RWPE2 (cell line): ENCODE data around the gene MYOG.
A peak's percentile ranks its signal among the peaks of the same experiment; 100 is the strongest.

Source experiments
- ATAC-seq: fragments of 200-7000 bp; cut with Tn5 transposase; 3 replicates; pipeline ENCODE4 v1.9.1; 2021; ENCODE audit warnings: low read depth
- DNase-seq: peaks from one replicate; pipeline ENCODE4 v3.0.0-alpha.2; 2020; ENCODE audit warnings: low spot score
- H3K27ac ChIP-seq: fragments of 450-650 bp; 2 replicates; pipeline ENCODE4 v1.5.1; 2017; ENCODE audit warnings: mild to moderate bottlenecking; ENCODE audit not compliant: poor library complexity, severe bottlenecking
- H3K27me3 ChIP-seq: fragments of 250-450 bp; sonication (Bioruptor Pico); 2 replicates; pipeline ENCODE4 v1.5.1; 2021; ENCODE audit warnings: mild to moderate bottlenecking, moderate library complexity; ENCODE audit not compliant: insufficient read depth, poor library complexity, severe bottlenecking
- H3K36me3 ChIP-seq: fragments of 250-450 bp; sonication (Bioruptor Pico); 2 replicates; pipeline ENCODE4 v1.5.1; 2020; ENCODE audit warnings: low read depth, mild to moderate bottlenecking, moderate library complexity
- H3K4me1 ChIP-seq: fragments of 250-450 bp; sonication (Bioruptor Pico); 2 replicates; pipeline ENCODE4 v1.5.1; 2021; ENCODE audit warnings: mild to moderate bottlenecking, moderate library complexity; ENCODE audit not compliant: insufficient read depth, poor library complexity, severe bottlenecking
- H3K4me3 ChIP-seq: fragments of 250-450 bp; sonication (Bioruptor Pico); 2 replicates; pipeline ENCODE4 v1.5.1; 2021; ENCODE audit warnings: mild to moderate bottlenecking, moderate library complexity; ENCODE audit not compliant: severe bottlenecking
- H3K9me3 ChIP-seq: fragments of 250-450 bp; sonication (Bioruptor Pico); 2 replicates; pipeline ENCODE4 v1.5.1; 2021; ENCODE audit warnings: mild to moderate bottlenecking, moderate library complexity; ENCODE audit not compliant: severe bottlenecking
- TF ChIP-seq, protein P1 (sequence below): fragments of 450-650 bp; IDR thresholded peaks from one replicate; pipeline ENCODE4 v1.5.1; 2017; ENCODE audit warnings: mild to moderate bottlenecking, moderate library complexity; ENCODE audit not compliant: poor library complexity, severe bottlenecking

MYOG gene

GRCh38 chr1:203103829-203104495 is 18.1 kb upstream of the MYOG start:
- Histone ChIP-seq H3K27ac (no peak overlapping the region), H3K4me1 (no peaks in the 10 kb centered on the region), H3K27me3 (peaks cover 23% of the 10 kb centered on the region), H3K4me3 (no peak overlapping the region), H3K9me3 (no peaks in the 10 kb centered on the region), H3K36me3 (no peaks in the 10 kb centered on the region)
- no peak for DNase-seq
- TF ChIP-seq, protein P1, sequence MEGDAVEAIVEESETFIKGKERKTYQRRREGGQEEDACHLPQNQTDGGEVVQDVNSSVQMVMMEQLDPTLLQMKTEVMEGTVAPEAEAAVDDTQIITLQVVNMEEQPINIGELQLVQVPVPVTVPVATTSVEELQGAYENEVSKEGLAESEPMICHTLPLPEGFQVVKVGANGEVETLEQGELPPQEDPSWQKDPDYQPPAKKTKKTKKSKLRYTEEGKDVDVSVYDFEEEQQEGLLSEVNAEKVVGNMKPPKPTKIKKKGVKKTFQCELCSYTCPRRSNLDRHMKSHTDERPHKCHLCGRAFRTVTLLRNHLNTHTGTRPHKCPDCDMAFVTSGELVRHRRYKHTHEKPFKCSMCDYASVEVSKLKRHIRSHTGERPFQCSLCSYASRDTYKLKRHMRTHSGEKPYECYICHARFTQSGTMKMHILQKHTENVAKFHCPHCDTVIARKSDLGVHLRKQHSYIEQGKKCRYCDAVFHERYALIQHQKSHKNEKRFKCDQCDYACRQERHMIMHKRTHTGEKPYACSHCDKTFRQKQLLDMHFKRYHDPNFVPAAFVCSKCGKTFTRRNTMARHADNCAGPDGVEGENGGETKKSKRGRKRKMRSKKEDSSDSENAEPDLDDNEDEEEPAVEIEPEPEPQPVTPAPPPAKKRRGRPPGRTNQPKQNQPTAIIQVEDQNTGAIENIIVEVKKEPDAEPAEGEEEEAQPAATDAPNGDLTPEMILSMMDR, result no peak
- ATAC-seq, result no peak

DNA sequence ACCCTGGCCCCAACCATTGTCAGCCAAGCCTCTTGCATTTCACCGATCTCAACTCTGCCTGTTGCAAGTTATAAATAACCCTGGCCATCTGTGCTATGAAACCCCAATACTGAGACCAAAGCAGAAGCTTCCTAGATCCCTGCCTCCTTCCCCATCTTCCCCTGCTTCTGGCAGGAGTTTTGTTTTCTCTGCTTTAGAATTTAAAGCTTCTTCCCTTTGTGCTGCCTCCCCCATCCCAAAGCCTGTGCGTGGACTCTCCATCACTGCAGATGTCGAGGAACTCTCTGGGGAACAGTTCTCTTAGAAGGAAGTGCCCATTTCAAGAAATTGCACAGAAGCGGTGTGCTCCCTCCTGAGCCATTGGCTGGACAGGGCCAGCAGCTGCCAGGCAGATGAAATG is 17.4 kb upstream of the MYOG start:
- H3K27me3 ChIP-seq, result peaks cover 16% of the 10 kb centered on the region

DNA sequence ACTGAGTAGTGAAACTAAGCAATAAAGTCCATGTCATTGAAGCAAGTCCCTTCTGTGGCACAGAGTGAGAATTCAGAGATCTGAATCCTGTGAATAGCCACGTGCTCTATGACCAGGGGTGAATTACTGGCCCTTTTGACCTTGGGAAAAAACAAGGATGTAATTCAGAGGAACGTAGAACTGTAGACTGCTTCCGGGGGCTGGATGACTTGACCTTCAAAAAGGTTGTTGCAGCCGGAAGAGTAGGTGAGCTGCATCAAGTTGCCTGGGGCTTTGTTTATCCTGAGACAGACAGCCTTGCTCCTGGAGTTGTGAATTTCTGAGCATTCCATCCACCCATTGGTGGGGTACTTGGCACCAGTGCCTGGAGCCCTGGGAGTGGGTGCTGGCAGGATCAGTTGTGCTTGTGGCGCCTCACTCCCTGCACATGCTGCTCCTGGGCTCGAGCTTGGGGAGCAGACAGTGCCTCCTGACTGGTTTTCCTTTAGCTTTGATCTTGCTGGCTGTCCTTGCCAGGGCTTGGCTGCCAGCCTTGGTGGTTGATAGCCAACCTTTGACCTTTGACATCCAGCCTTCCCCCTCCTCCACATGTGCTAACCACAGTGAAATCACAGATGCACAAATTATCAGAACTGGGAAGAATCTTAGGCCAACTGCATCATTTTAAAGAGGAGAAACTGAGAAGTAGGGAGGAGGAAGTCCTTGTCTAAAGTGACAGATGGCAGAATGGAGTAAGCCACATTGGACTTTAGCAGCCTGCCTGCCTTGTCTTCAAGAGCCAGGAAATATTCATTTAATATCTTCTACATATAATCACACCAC is 16.2 kb upstream of the MYOG start:
- DNase-seq (peak; percentile 30), ATAC-seq (no peak)
- TF ChIP-seq, protein P1, result no peak
- no peak overlapping the region for H3K4me3 ChIP-seq
- peaks cover 4% of the 10 kb centered on the region for H3K27me3 ChIP-seq
- H3K9me3 ChIP-seq, result no peaks in the 10 kb centered on the region
- no peak overlapping the region for H3K27ac ChIP-seq
- no peaks in the 10 kb centered on the region for H3K36me3 ChIP-seq
- no peaks in the 10 kb centered on the region for H3K4me1 ChIP-seq

More for the DNA sequence above, 17.4 kb upstream of the MYOG start:
- Histone ChIP-seq H3K36me3 (no peaks in the 10 kb centered on the region), H3K9me3 (no peaks in the 10 kb centered on the region), H3K4me3 (no peak overlapping the region), H3K4me1 (no peaks in the 10 kb centered on the region), H3K27ac (no peak overlapping the region)
- TF ChIP-seq, protein P1, result no peak
- no peak for DNase-seq
- ATAC-seq, result no peak

- no peak for ATAC-seq
Measured at GRCh38 chr1:203100516-203100869, 14.7 kb upstream of the MYOG start.

More at GRCh38 chr1:203100516-203100869, 14.7 kb upstream of the MYOG start:
- Histone ChIP-seq H3K4me3 (no peak overlapping the region), H3K4me1 (no peaks in the 10 kb centered on the region), H3K27me3 (no peaks in the 10 kb centered on the region), H3K36me3 (no peaks in the 10 kb centered on the region), H3K9me3 (no peaks in the 10 kb centered on the region), H3K27ac (no peak overlapping the region)
- no peak for DNase-seq
- TF ChIP-seq, protein P1, result no peak
